Omental fat pad (tissue), 4 donors: ENCODE data around the gene RRM2. TPM values are rescaled to one million over a fixed set of nuclear protein-coding genes. Genes with fewer than 3 reads are reported as not detected.

Source experiments
- ATAC-seq: fragments of 150-250 bp; one replicate; pipeline ENCODE4 v1.9.1; 2016; ENCODE audit warnings: mild to moderate bottlenecking, moderate library complexity; ENCODE audit not compliant: low FRiP score
- DNase-seq: peaks from one replicate; pipeline ENCODE4 v3.0.0-alpha.2; 2019; ENCODE audit warnings: low spot score
- small RNA-seq: library from RNA; depleted of rRNA; stranded (forward); fragments of <200 nt; gene quantifications from one replicate; pipeline ENCODE3, GENCODE V24; 2016
- total RNA-seq, 4 donors: library from RNA; depleted of rRNA; stranded (reverse); fragments of >200 nt; gene quantifications; one replicate each; pipeline ENCODE4 v1.1.0, GENCODE V29; 2016
- TF ChIP-seq, protein P1 (sequence below), 3 donors: fragments of 450-650 bp; IDR thresholded peaks; one replicate each; pipeline ENCODE4 v1.5.1; 2016 to 2017; ENCODE audit warnings: antibody characterized with exemption in 3 of 3, mild to moderate bottlenecking in 3 of 3, moderate library complexity in 2 of 3

Gene RRM2
- total RNA-seq, 4 donors from 2014 or later = 0.46 to 9.8 (median 1.5) TPM

DNA sequence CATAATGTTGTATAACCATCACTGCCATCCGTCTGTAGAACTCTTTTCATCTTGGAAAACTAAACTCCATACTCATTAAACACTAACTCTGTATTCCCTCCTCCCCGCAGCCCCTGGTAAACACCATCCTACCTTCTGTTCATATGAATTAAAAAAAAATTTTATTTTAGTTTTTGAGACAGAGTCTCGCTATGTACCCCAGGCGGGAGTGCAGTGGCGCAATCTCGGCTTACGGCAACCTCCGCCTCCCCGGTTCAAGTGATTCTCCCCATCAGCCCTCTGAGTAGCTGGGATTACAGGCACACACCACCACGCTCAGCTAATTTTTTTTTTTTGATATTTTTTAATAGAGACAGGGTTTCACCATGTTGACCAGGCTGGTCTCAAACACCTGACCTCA, 52.9 kb downstream of the RRM2 start:
- DNase-seq (no peak), ATAC-seq (no peak)
- TF ChIP-seq, protein P1, sequence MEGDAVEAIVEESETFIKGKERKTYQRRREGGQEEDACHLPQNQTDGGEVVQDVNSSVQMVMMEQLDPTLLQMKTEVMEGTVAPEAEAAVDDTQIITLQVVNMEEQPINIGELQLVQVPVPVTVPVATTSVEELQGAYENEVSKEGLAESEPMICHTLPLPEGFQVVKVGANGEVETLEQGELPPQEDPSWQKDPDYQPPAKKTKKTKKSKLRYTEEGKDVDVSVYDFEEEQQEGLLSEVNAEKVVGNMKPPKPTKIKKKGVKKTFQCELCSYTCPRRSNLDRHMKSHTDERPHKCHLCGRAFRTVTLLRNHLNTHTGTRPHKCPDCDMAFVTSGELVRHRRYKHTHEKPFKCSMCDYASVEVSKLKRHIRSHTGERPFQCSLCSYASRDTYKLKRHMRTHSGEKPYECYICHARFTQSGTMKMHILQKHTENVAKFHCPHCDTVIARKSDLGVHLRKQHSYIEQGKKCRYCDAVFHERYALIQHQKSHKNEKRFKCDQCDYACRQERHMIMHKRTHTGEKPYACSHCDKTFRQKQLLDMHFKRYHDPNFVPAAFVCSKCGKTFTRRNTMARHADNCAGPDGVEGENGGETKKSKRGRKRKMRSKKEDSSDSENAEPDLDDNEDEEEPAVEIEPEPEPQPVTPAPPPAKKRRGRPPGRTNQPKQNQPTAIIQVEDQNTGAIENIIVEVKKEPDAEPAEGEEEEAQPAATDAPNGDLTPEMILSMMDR (IDR thresholded peaks at IDR 0.05) = no peak

DNA sequence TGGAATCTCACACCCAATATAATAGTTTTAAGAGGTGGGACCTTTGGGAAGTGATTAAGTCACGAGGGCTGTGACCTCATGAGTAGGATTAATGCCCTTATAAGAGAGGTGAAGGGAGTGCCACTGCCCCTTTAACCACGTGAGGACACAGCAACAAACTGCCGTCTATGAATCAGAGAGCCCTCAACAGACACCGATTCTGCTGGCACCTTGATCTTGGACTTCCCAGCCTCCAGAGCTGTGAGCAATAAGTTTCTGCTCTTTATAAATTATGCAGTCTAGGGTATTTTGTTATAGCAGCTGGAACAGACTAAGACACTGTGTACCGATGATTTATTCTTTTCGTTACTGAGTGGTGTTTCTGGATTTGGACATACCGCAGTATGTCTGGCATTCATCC, 56.2 kb downstream of the RRM2 start:
- TF ChIP-seq, protein P1 (IDR thresholded peaks at IDR 0.05) = no peak
- ATAC-seq (no peak), DNase-seq (no peak)

DNA sequence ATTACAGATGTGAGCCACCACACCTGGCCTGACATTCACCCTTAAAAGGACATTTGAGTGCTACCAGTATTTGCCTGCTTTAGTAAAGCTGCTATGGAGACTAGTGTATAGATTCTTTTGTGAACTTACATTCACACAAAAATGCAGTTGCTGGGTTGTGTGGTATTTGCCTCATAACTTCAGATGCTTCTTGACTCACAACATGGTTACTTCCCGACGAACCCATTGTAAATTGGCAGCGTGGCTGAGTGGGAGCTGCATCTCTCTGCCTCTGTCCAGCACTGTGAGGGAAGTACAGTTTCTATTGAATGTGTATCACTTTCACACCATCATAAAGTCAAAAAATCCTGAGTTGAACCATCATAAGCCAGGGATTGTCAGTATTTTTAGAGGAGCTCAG, 56.9 kb downstream of the RRM2 start:
- TF ChIP-seq, protein P1 (IDR thresholded peaks at IDR 0.05) = no peak
- DNase-seq = no peak
- ATAC-seq = no peak

DNA sequence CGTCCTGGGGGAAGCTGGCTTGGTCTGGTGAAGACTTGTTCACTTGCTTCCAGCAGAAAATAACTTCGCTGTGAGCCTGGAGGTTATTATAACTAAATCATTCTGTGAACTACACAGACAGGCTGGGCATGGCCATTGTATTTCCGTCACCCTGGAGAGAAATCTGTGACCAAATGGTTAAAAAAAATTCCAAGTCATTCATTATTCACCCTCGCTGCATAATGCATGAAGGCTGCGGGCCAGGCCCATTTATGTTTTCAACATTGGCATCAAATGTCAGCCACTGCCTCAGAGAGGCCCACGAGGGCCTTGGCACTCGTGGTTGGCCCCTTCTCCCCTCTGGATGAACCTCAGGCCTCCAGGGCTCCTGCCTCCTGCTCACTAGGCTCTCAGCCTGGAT, 57.7 kb downstream of the RRM2 start:
- DNase-seq = no peak
- no peak for ATAC-seq
- TF ChIP-seq, protein P1 (IDR thresholded peaks at IDR 0.05) = no peak

Small RNA genes lying within 50 kb of the gene (small RNA-seq; reads per million reads assigned to genes)
- gene RF00410 = not detected
- not detected for gene RF00568

Other genes starting within 250 kb of the RRM2 start
- gene GRHL1, start 171.0 kb upstream of the RRM2 start, total RNA-seq = 10 to 100 TPM in 1 of 4 donors, 1 to 10 TPM in 2, under 1 TPM in 1; 0.95 to 15.1 (median 5.1) TPM
- 10 to 100 TPM; 35.8 to 63.6 (median 37.3) TPM for gene KLF11, start 79.2 kb upstream of the RRM2 start, total RNA-seq
- gene CYS1, start 42.3 kb upstream of the RRM2 start, total RNA-seq = 1 to 10 TPM in 2 of 4 donors, under 1 TPM in 2; 0.63 to 2.7 (median 1.2) TPM
- 10 to 100 TPM; 51.8 to 75.8 (median 67.8) TPM for gene HPCAL1, start 180.2 kb downstream of the RRM2 start, total RNA-seq